ENCODE results near the gene GPANK1.

The GPANK1 gene

DNA sequence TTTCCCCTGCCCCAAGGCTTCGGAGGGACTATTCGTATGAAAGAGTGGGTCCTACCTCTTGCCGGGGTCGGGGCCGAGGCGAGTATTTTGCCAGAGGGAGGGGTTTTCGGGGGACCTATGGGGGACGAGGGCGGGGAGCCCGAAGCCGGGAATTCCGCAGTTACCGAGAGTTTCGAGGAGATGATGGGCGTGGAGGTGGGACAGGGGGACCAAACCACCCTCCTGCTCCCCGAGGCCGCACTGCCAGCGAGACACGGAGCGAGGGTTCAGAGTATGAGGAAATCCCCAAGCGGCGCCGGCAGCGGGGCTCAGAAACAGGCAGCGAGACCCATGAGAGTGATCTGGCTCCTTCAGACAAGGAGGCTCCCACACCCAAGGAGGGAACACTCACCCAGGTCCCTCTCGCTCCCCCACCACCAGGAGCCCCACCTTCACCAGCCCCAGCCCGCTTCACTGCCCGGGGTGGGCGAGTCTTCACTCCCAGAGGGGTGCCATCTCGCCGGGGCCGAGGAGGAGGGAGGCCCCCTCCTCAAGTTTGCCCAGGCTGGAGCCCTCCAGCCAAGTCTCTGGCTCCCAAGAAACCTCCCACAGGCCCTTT lies 33.0 kb downstream of the GPANK1 start:
- H3K27me3 ChIP-seq (replicated peaks; ENCODE audit: control insufficient read depth, insufficient read depth, low read length) = no peaks in the 10 kb centered on the region
- H3K36me3 ChIP-seq (ENCODE audit: control insufficient read depth, insufficient read depth, low read length) = peaks cover 69% of the 10 kb centered on the region
- DNase-seq (ENCODE audit: extremely low read depth, insufficient read length) = no peak
- no peak for TF ChIP-seq CTCF (IDR thresholded peaks at IDR 0.05; ENCODE audit: insufficient read depth, low read length, poor library complexity, severe bottlenecking)
- H3K4me3 ChIP-seq (replicated peaks; ENCODE audit: low read depth, low read length) = no peak overlapping the region

- no peak overlapping the region for H3K4me3 ChIP-seq (replicated peaks; ENCODE audit: low read depth, low read length)
- no peak for DNase-seq (ENCODE audit: extremely low read depth, insufficient read length)
- H3K36me3 ChIP-seq (ENCODE audit: control insufficient read depth, insufficient read depth, low read length) = peaks cover 67% of the 10 kb centered on the region
- TF ChIP-seq CTCF (IDR thresholded peaks at IDR 0.05; ENCODE audit: insufficient read depth, low read length, poor library complexity, severe bottlenecking) = no peak
- no peaks in the 10 kb centered on the region for H3K27me3 ChIP-seq (replicated peaks; ENCODE audit: control insufficient read depth, insufficient read depth, low read length)
Observed at GRCh38 chr6:31631209-31631608, 33.6 kb downstream of the GPANK1 start.

DNA sequence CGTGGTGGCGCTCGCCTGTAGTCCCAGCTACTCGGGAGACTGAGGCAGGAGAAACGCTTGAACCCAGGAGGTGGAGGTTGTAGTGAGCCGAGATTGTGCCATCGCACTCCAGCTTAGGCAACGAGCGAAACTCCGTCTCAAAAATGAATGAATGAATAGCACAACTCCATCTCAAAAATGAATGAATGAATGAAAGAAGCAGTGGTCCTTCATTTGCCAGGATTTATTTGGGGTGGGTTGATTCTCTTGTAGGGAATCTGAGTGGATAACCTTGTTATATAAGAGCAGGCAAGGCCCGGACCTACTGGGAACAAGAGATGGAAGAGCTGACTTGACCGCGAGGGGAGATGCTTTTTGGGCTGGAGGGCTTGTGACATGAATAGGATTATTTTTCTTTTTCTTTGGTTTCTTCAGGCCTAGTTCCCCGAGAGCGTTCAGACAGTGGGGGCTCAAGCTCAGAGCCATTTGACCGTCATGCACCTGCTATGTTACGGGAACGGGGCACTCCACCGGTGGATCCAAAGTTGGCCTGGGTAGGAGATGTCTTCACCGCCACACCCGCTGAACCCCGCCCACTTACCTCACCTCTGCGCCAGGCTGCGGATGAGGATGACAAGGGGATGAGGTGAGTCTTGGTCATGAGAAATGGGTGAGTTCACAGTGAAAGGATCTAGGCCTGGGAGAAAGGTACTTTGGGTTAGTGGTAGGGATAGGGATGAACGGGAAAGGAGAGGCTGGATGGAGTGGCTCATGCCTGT lies 34.4 kb downstream of the GPANK1 start:
- TF ChIP-seq CTCF (IDR thresholded peaks at IDR 0.05; ENCODE audit: insufficient read depth, low read length, poor library complexity, severe bottlenecking) = no peak

GRCh38 chr6:31629014-31629413 lies 35.8 kb downstream of the GPANK1 start:
- no peak overlapping the region for H3K4me3 ChIP-seq (replicated peaks; ENCODE audit: low read depth, low read length)

More for the DNA sequence above, 34.4 kb downstream of the GPANK1 start:
- no peak for DNase-seq (ENCODE audit: extremely low read depth, insufficient read length)
- no peak overlapping the region for H3K4me3 ChIP-seq (replicated peaks; ENCODE audit: low read depth, low read length)
- no peaks in the 10 kb centered on the region for H3K27me3 ChIP-seq (replicated peaks; ENCODE audit: control insufficient read depth, insufficient read depth, low read length)
- peaks cover 70% of the 10 kb centered on the region for H3K36me3 ChIP-seq (ENCODE audit: control insufficient read depth, insufficient read depth, low read length)

DNA sequence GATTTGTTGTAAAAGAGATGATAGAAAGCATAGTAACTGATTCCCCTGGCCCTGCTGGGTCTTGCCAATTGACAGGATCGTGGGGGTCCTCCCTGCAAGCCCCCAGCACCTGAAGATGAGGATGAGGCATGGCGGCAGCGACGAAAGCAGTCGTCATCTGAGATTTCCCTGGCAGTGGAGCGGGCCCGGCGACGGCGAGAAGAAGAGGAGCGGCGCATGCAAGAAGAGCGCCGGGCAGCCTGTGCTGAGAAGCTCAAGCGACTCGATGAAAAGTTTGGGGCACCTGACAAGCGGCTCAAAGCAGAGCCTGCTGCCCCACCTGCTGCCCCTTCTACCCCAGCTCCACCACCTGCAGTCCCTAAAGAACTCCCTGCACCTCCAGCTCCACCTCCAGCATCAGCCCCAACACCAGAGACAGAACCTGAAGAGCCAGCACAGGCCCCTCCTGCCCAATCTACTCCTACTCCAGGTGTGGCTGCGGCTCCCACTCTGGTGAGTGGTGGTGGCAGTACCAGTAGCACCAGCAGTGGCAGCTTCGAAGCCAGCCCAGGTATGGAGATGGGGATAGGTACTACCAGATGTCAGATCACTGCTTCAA lies 37.0 kb downstream of the GPANK1 start:
- DNase-seq (ENCODE audit: extremely low read depth, insufficient read length) = no peak

More at GRCh38 chr6:31629014-31629413, 35.8 kb downstream of the GPANK1 start:
- TF ChIP-seq CTCF (IDR thresholded peaks at IDR 0.05; ENCODE audit: insufficient read depth, low read length, poor library complexity, severe bottlenecking) = no peak
- H3K36me3 ChIP-seq (ENCODE audit: control insufficient read depth, insufficient read depth, low read length) = peaks cover 71% of the 10 kb centered on the region
- DNase-seq (ENCODE audit: extremely low read depth, insufficient read length) = no peak
- no peaks in the 10 kb centered on the region for H3K27me3 ChIP-seq (replicated peaks; ENCODE audit: control insufficient read depth, insufficient read depth, low read length)

More for the DNA sequence above, 37.0 kb downstream of the GPANK1 start:
- Histone ChIP-seq H3K4me3 (replicated peaks; ENCODE audit: low read depth, low read length) (no peak overlapping the region), H3K27me3 (replicated peaks; ENCODE audit: control insufficient read depth, insufficient read depth, low read length) (no peaks in the 10 kb centered on the region), H3K36me3 (ENCODE audit: control insufficient read depth, insufficient read depth, low read length) (peaks cover 71% of the 10 kb centered on the region)
- no peak for TF ChIP-seq CTCF (IDR thresholded peaks at IDR 0.05; ENCODE audit: insufficient read depth, low read length, poor library complexity, severe bottlenecking)
